DMS153 treated with DMSO at 0.1 percent for 48 hours (cell line): ENCODE results near the gene TSHZ2.

ENCODE experiments used
- DNase-seq: peaks from one replicate; lab custom pipeline; 2025; ENCODE audit not compliant: unreplicated experiment; lab: John Stamatoyannopoulos, UW

Gene TSHZ2

GRCh38 chr20:53270792-53271375 is 298.7 kb downstream of the TSHZ2 start:
- DNase-seq = no peak

- DNase-seq = no peak
Observed at GRCh38 chr20:53274365-53274764, 302.2 kb downstream of the TSHZ2 start.

- DNase-seq = no peak
Observed at GRCh38 chr20:53274807-53275206, 302.6 kb downstream of the TSHZ2 start.

- no peak for DNase-seq
Observed at GRCh38 chr20:53276143-53276542, 304.0 kb downstream of the TSHZ2 start.

GRCh38 chr20:53278555-53278954 is 306.4 kb downstream of the TSHZ2 start:
- DNase-seq = no peak

GRCh38 chr20:53279735-53280134 is 307.6 kb downstream of the TSHZ2 start:
- no peak for DNase-seq

- DNase-seq = no peak
Observed at GRCh38 chr20:53281557-53282117, 309.5 kb downstream of the TSHZ2 start.

- no peak for DNase-seq
Observed at GRCh38 chr20:53282217-53282955, 310.2 kb downstream of the TSHZ2 start.

- no peak for DNase-seq
Observed at GRCh38 chr20:53283011-53283410, 310.9 kb downstream of the TSHZ2 start.

- DNase-seq = no peak
Observed at GRCh38 chr20:53283597-53283996, 311.4 kb downstream of the TSHZ2 start.

- no peak for DNase-seq
Observed at GRCh38 chr20:53284256-53284655, 312.1 kb downstream of the TSHZ2 start.

GRCh38 chr20:53284696-53285095 is 312.5 kb downstream of the TSHZ2 start:
- DNase-seq = no peak

- DNase-seq = no peak
Observed at GRCh38 chr20:53287357-53288042, 315.3 kb downstream of the TSHZ2 start.

- DNase-seq = no peak
Observed at GRCh38 chr20:53291548-53291947, 319.4 kb downstream of the TSHZ2 start.

- no peak for DNase-seq
Observed at GRCh38 chr20:53292347-53292746, 320.2 kb downstream of the TSHZ2 start.

- no peak for DNase-seq
Observed at GRCh38 chr20:53294804-53295203, 322.6 kb downstream of the TSHZ2 start.

- no peak for DNase-seq
Observed at GRCh38 chr20:53296025-53296424, 323.9 kb downstream of the TSHZ2 start.

- DNase-seq = no peak
Observed at GRCh38 chr20:53296451-53297153, 324.4 kb downstream of the TSHZ2 start.

- no peak for DNase-seq
Observed at GRCh38 chr20:53297154-53297529, 325.0 kb downstream of the TSHZ2 start.

GRCh38 chr20:53298260-53298659 is 326.1 kb downstream of the TSHZ2 start:
- no peak for DNase-seq

- DNase-seq = no peak
Observed at GRCh38 chr20:53298911-53299310, 326.8 kb downstream of the TSHZ2 start.
